K562 (cell line): ENCODE measurements around the gene MYH11. TPM values are rescaled to one million over a fixed set of nuclear protein-coding genes. Genes with fewer than 3 reads are reported as not detected.
A peak's percentile ranks its signal among the peaks of the same experiment; 100 is the strongest.

Experiments
- ATAC-seq: fragments of 200-7000 bp; cut with Tn5 transposase; 3 replicates; pipeline ENCODE4 v1.9.1; 2020; ENCODE audit warnings: moderate library complexity
- BruUV-seq: library from RNA; stranded (reverse); fragments of 400-500 nt; replicated peaks from 2 replicates; lab custom pipeline; 2021; lab: Mats Ljungman, UMichigan
- CTCF ChIA-PET: fragments of 300-600 bp; formaldehyde crosslinking; extraction: SDS; loops from one replicate; lab custom pipeline; 2021; ENCODE audit warnings: low intra/inter-chr PET ratio; lab: Yijun Ruan, JAX
- POLR2A ChIA-PET: fragments of 300-600, 350-650 bp; sonication (Branson Sonifier 250); formaldehyde crosslinking; extraction: SDS; loops from one replicate; lab custom pipeline; 2021; ENCODE audit warnings: antibody characterized with exemption, inconsistent platforms; lab: Yijun Ruan, JAX
- DNase-seq, 4 experiments: peaks; one replicate each; pipeline versions ENCODE4 v3.0.0 to v3.0.0-alpha.2; 2011 to 2018; ENCODE audit warnings: low spot score in 3 of 4, mixed read lengths in 3 of 4; ENCODE audit errors: extremely low read depth in 1 of 4
- FAIRE-seq: peaks from 2 replicates; lab custom pipeline; 2011; peaks lifted over from hg19 to GRCh38; lab: Jason Lieb, UNC
- H2AFZ ChIP-seq: 2 replicates; pipeline ENCODE4 v1.6.0; 2011; ENCODE audit warnings: low read depth, low read length, control low read depth, inconsistent platforms
- H3K27ac ChIP-seq: fragments of 200-600 bp; 3 replicates; pipeline ENCODE4 v1.8.0; 2011; ENCODE audit warnings: low read depth, mild to moderate bottlenecking, control low read depth, inconsistent platforms, low read length, moderate library complexity, mixed read lengths; ENCODE audit errors: extremely low read depth
- H3K27me3 ChIP-seq, 2 experiments: fragments of 300-600 bp in 1 of 2; 2 replicates in 1 of 2; 3 replicates in 1 of 2; pipeline versions ENCODE4 v1.6.0 to v1.8.0; 2011; ENCODE audit warnings: inconsistent platforms in 2 of 2, low read length in 2 of 2, mild to moderate bottlenecking in 1 of 2, mixed read lengths in 1 of 2, moderate library complexity in 1 of 2; ENCODE audit not compliant: control insufficient read depth in 2 of 2, insufficient read depth in 2 of 2
- H3K36me3 ChIP-seq: fragments of 300-600 bp; 3 replicates; pipeline ENCODE4 v1.8.0; 2011; ENCODE audit warnings: mild to moderate bottlenecking, low read length, inconsistent platforms; ENCODE audit not compliant: control insufficient read depth, insufficient read depth
- H3K4me1 ChIP-seq, 2 experiments: fragments of 200-600 bp in 1 of 2; replicated peaks in 1 of 2; 2 replicates in 1 of 2; 3 replicates in 1 of 2; pipeline versions ENCODE4 v1.5.1 to v1.8.0; 2011; ENCODE audit warnings: inconsistent platforms in 2 of 2, low read length in 2 of 2, mild to moderate bottlenecking in 1 of 2, mixed read lengths in 1 of 2, moderate library complexity in 1 of 2; ENCODE audit not compliant: control insufficient read depth in 2 of 2, insufficient read depth in 2 of 2
- H3K4me2 ChIP-seq: 2 replicates; pipeline ENCODE4 v1.6.1; 2011; ENCODE audit warnings: low read length, control low read depth, inconsistent platforms, mixed read lengths; ENCODE audit not compliant: insufficient read depth
- H3K4me3 ChIP-seq: fragments of 200-600 bp; sonication (generic), shearing (Covaris generic); 2 replicates; pipeline ENCODE4 v1.5.1; 2016; ENCODE audit warnings: control low read depth, inconsistent platforms
- H3K79me2 ChIP-seq: fragments of 200-600 bp; 3 replicates; pipeline ENCODE4 v1.8.0; 2011; ENCODE audit warnings: low read length, inconsistent platforms; ENCODE audit not compliant: control insufficient read depth, insufficient read depth
- H3K9ac ChIP-seq, 2 experiments: 2 replicates each; pipeline versions ENCODE4 v1.6.0 to v1.6.1; 2011; ENCODE audit warnings: low read depth in 2 of 2, low read length in 2 of 2, control low read depth in 1 of 2, inconsistent platforms in 1 of 2, mild to moderate bottlenecking in 1 of 2, mixed read lengths in 1 of 2; ENCODE audit not compliant: insufficient read depth in 1 of 2
- H3K9me1 ChIP-seq: one replicate; pipeline ENCODE4 v1.6.0; 2011; ENCODE audit warnings: inconsistent platforms, mild to moderate bottlenecking, low read length, moderate library complexity; ENCODE audit not compliant: control insufficient read depth, insufficient read depth
- H3K9me3 ChIP-seq: replicated peaks from 2 replicates; pipeline ENCODE4 v1.5.1; 2011; ENCODE audit warnings: low read depth, low read length, inconsistent platforms; ENCODE audit not compliant: control insufficient read depth, insufficient read depth
- H4K20me1 ChIP-seq: replicated peaks from 2 replicates; pipeline ENCODE4 v1.6.1; 2011; ENCODE audit warnings: low read length, inconsistent platforms, mixed read lengths; ENCODE audit not compliant: control insufficient read depth, insufficient read depth
- ZFP36 ChIP-seq: fragments of 150-350 bp; IDR thresholded peaks from 2 replicates; pipeline ENCODE4 v1.6.1; 2018; ENCODE audit warnings: low read length, low read depth; ENCODE audit not compliant: partially characterized antibody
- WGBS: fragments of 100-300 bp; shearing (Covaris generic); methylation state at CpG from one replicate; pipeline ENCODE4 v1.1.6; 2016; ENCODE audit warnings: low coverage, mixed read lengths; ENCODE audit not compliant: insufficient coverage; ENCODE audit errors: missing lambda C conversion rate; 5-methylcytosine and 5-hydroxymethylcytosine counted together
- in situ Hi-C: fragments of 300-500 bp; cut with MboI; formaldehyde crosslinking; loops from 4 replicates; pipeline ENCODE4 v1.15.0; 2018; ENCODE audit warnings: inconsistent platforms, mixed read lengths
- intact Hi-C: fragments of 100-400 bp; cut with micrococcal nuclease; formaldehyde crosslinking; loops from 2 replicates; pipeline ENCODE4 v1.14.2; 2022
- polyA plus RNA-seq, 8 experiments: library from polyadenylated mRNA; depleted of rRNA in 4 of 8; stranded (reverse) in 5 of 8; unstranded in 3 of 8; fragments of >200 nt; fragmentation: Nextera tagmentation in 2 of 8; fragmentation: Illumina TruSeq in 1 of 8; extraction: Ambion mirVana in 2 of 8; extraction: Trizol in 1 of 8; gene quantifications; 2 replicates each; pipeline versions ENCODE4 v1.2.1 to v1.2.3, GENCODE V29; 2011 to 2014; ENCODE audit warnings: inconsistent platforms in 1 of 8, missing spikeins in 1 of 8
- total RNA-seq, 7 experiments: library from RNA; depleted of rRNA in 6 of 7; stranded (reverse); fragments of >200 nt in 6 of 7; fragmentation: Illumina TruSeq in 2 of 7; extraction: Trizol in 2 of 7; gene quantifications; 2 replicates each; pipeline versions ENCODE4 v1.2.1 to v1.2.3, GENCODE V29; 2011 to 2021; ENCODE audit warnings: low replicate concordance in 1 of 7
- TF ChIP-seq, protein P1 (sequence below), 2 experiments: fragments of 450-650 bp; conservative IDR thresholded peaks; 2 replicates each; pipeline ENCODE4 v1.6.1; 2017; ENCODE audit warnings: mild to moderate bottlenecking in 2 of 2, moderate library complexity in 2 of 2
- TF ChIP-seq, protein P2 (sequence below): sonication (generic); formaldehyde crosslinking; IDR thresholded peaks from 2 replicates; pipeline ENCODE4 v1.8.0; 2022; ENCODE audit warnings: missing genetic modification reagents, mild to moderate bottlenecking, moderate library complexity, borderline replicate concordance

The MYH11 gene
- total and polyA plus RNA-seq, 9 of the 15 experiments (the other 6 are each of a cell fraction or from before 2014, with no cell fraction given), result 0.05 to 0.47 (median 0.08) TPM; not detected in 5

DNA sequence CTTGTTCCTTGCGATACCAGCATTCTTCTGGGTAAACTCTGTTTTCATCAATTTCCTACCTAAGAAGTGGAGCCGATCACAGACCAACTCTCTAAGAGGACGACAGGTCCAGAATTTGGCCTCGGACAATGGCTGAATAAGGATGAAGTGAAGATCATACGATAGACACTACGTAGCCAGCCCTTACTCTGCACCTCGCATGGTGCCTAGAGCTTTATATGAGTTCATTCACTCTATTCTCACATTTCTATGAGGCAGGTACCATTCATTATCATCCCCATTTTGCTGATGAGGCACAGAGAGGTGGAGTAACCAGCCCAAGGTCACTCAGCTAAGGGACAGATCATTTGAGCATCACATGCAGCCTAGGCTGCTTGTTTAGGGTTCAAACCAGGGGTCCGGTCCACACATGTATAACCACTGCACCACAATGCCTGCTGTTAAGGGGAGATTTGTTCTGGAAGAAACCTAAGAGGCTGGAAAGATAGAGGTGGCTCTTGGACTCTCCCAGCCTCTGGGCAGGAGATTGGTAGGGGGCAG is 78.6 kb downstream of the MYH11 start:
- peaks cover 15 to 46% of the 10 kb centered on the region in 2 experiments; a peak in 4 of 5 replicates for H3K27me3 ChIP-seq
- no peak for FAIRE-seq
- ChIA-PET CTCF (interaction anchor here (0.6 kb wide), 1 partner anchor 13 kb away, joined by 4 read pairs; no protein-coding TSS in a partner anchor), POLR2A (interaction anchor here (0.6 kb wide), 1 partner anchor 291 kb away, joined by 4 read pairs; no protein-coding TSS in a partner anchor)
- no peak overlapping the region for H3K4me3 ChIP-seq
- H3K4me2 ChIP-seq, result no peak overlapping the region; the same call in 1 of the 2 replicates
- no peaks in the 10 kb centered on the region for H3K36me3 ChIP-seq
- H4K20me1 ChIP-seq, result 0 out of 2 replicates have a peak, but pooled peaks cover 4% of the 10 kb centered on the region
- peaks cover 0 to 3% of the 10 kb centered on the region in 2 experiments; a peak in 2 of 5 replicates for H3K4me1 ChIP-seq
- WGBS, result 48% methylated on average over 8 of the region's 8 CpGs
- intact Hi-C loops (loop anchor here (5.0 kb wide), 1 partner anchor 44 kb away; no protein-coding TSS in a partner anchor), in situ Hi-C loops (loop anchor here (5.0 kb wide), 2 partner anchors 349 to 414 kb away; no protein-coding TSS in a partner anchor)
- no TSS peak for BruUV-seq
- H2AFZ ChIP-seq, result peak overlapping the region; percentile 69
- H3K9me3 ChIP-seq, result no peaks in the 10 kb centered on the region
- DNase-seq, result no peak
- ATAC-seq, result no peak
- TF ChIP-seq, protein P1, sequence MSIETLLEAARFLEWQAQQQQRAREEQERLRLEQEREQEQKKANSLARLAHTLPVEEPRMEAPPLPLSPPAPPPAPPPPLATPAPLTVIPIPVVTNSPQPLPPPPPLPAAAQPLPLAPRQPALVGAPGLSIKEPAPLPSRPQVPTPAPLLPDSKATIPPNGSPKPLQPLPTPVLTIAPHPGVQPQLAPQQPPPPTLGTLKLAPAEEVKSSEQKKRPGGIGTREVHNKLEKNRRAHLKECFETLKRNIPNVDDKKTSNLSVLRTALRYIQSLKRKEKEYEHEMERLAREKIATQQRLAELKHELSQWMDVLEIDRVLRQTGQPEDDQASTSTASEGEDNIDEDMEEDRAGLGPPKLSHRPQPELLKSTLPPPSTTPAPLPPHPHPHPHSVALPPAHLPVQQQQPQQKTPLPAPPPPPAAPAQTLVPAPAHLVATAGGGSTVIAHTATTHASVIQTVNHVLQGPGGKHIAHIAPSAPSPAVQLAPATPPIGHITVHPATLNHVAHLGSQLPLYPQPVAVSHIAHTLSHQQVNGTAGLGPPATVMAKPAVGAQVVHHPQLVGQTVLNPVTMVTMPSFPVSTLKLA (conservative IDR thresholded peaks at IDR 0.05), result 0 out of 4 replicates have a peak, but pooled peaks of 1 of the 2 experiments have one; percentile 1
- peak; percentile 4 for TF ChIP-seq ZFP36
- TF ChIP-seq, protein P2, sequence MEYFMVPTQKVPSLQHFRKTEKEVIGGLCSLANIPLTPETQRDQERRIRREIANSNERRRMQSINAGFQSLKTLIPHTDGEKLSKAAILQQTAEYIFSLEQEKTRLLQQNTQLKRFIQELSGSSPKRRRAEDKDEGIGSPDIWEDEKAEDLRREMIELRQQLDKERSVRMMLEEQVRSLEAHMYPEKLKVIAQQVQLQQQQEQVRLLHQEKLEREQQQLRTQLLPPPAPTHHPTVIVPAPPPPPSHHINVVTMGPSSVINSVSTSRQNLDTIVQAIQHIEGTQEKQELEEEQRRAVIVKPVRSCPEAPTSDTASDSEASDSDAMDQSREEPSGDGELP (CRISPR knock-in tag), result no peak
- no peak overlapping the region; a peak in 1 of 4 replicates for H3K9ac ChIP-seq
- no peaks in the 10 kb centered on the region for H3K9me1 ChIP-seq
- no peaks in the 10 kb centered on the region for H3K79me2 ChIP-seq
- no peak overlapping the region for H3K27ac ChIP-seq
